Prostate gland (tissue), 2 donors: Measurements from ENCODE around the gene GPBP1L1.

ENCODE experiments used
- POLR2A ChIP-seq: fragments of 450-650 bp; IDR thresholded peaks from one replicate; pipeline ENCODE4 v1.6.1; 2016; ENCODE audit warnings: antibody characterized with exemption, mild to moderate bottlenecking
- POLR2AphosphoS5 ChIP-seq: sonication (generic); formaldehyde crosslinking; IDR thresholded peaks from one replicate; pipeline ENCODE4 v1.6.1; 2017; ENCODE audit warnings: antibody characterized with exemption
- TF ChIP-seq, protein P1 (sequence below), 4 experiments: fragments of 200-600 bp in 2 of 4; fragments of 450-650 bp in 2 of 4; sonication (generic) in 2 of 4; IDR thresholded peaks; 1 replicate in 3 of 4; 2 replicates in 1 of 4; pipeline ENCODE4 v1.5.1; 2016 to 2019; ENCODE audit warnings: antibody characterized with exemption in 4 of 4, mild to moderate bottlenecking in 2 of 4, moderate library complexity in 2 of 4

DNA sequence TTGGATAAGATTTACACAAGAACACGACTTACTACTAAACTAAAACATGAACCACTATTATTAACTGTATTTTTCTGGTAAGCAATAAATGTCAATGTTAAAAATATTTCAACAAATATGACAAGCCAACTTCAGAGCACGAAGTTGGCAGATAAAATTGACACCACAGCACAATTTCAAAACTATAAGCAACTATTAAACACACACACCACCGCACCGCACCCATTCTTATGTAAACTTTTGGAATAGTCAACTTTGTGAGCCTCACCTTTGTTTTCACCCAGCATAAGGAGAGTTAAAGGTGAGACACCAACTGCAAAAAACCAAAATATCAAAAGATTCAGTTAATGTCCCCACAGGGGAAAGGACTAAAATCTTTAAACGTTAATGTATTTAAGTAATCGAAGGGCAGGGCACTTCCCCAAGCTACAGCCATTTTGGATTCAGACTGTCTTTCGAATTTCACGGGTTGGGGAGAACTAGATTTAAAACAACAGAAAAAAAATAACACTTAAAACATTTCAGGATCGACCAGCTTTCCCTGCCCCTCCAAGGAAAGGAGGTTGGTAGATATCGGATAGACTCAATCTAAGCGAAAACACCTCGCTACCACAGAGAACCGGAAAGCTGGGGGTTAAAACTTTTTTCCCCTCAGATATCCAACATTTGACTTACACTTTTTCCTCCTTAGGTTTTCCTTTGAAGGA is 872 bp downstream of the GPBP1L1 start:
- TF ChIP-seq, protein P1, sequence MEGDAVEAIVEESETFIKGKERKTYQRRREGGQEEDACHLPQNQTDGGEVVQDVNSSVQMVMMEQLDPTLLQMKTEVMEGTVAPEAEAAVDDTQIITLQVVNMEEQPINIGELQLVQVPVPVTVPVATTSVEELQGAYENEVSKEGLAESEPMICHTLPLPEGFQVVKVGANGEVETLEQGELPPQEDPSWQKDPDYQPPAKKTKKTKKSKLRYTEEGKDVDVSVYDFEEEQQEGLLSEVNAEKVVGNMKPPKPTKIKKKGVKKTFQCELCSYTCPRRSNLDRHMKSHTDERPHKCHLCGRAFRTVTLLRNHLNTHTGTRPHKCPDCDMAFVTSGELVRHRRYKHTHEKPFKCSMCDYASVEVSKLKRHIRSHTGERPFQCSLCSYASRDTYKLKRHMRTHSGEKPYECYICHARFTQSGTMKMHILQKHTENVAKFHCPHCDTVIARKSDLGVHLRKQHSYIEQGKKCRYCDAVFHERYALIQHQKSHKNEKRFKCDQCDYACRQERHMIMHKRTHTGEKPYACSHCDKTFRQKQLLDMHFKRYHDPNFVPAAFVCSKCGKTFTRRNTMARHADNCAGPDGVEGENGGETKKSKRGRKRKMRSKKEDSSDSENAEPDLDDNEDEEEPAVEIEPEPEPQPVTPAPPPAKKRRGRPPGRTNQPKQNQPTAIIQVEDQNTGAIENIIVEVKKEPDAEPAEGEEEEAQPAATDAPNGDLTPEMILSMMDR (IDR thresholded peaks at IDR 0.05), result no peak
- TF ChIP-seq POLR2AphosphoS5 (no peak), POLR2A (no peak)
